Mucosa of descending colon (tissue), 3 donors: ENCODE results near the gene EMC9. TPM values are rescaled to one million over a fixed set of nuclear protein-coding genes. Genes with fewer than 3 reads are reported as not detected.

ENCODE experiments used
- ATAC-seq: fragments of 200-7000 bp; cut with Tn5 transposase; one replicate; pipeline ENCODE4 v1.9.1; 2020; ENCODE audit warnings: mild to moderate bottlenecking, moderate library complexity
- DNase-seq, 3 donors: peaks; one replicate each; pipeline ENCODE4 v3.0.0-alpha.2; 2020
- H3K36me3 ChIP-seq: fragments of 200-600 bp; one replicate; pipeline ENCODE4 v1.8.0; 2021; ENCODE audit warnings: low read depth, mild to moderate bottlenecking
- H3K4me1 ChIP-seq: fragments of 200-600 bp; one replicate; pipeline ENCODE4 v1.8.0; 2021; ENCODE audit warnings: low read depth, mild to moderate bottlenecking
- H3K4me3 ChIP-seq: fragments of 200-600 bp; one replicate; pipeline ENCODE4 v1.8.0; 2021; ENCODE audit warnings: mild to moderate bottlenecking
- H3K9me3 ChIP-seq: fragments of 200-600 bp; one replicate; pipeline ENCODE4 v1.8.0; 2021; ENCODE audit warnings: mild to moderate bottlenecking
- intact Hi-C, 2 donors: fragments of 100-400 bp; cut with DNase I in 1 of 2; cut with micrococcal nuclease in 1 of 2; formaldehyde crosslinking; loops; one replicate each; pipeline versions ENCODE4 v1.11.0 to v1.11.1; 2022; cut with DNase I, micrococcal nuclease
- total RNA-seq, 3 donors: library from RNA; stranded (reverse); fragmentation: NEBNext Ultra II Directional in 2 of 3; extraction: Animal tissue kit (Norgen Biotek cat#: 25700) in 2 of 3; gene quantifications; one replicate each; pipeline versions ENCODE4 v1.2.1 to v1.2.4, GENCODE V29; 2021 to 2023
- TF ChIP-seq, protein P1 (sequence below): fragments of 200-600 bp; IDR thresholded peaks from one replicate; pipeline ENCODE4 v1.8.0; 2022; ENCODE audit warnings: antibody characterized with exemption, mild to moderate bottlenecking
- donor health status: DM: no; HTN: no; CAD: no; lungs with moderate emphysema.
- donor health status: DM: no; HTN: no; CAD: no.
- donor health status: DM: no; HTN: yes; CAD: no.

The EMC9 gene
- total RNA-seq, 3 donors from 2014 or later, result 18.3 to 24.9 (median 20.4) TPM

DNA sequence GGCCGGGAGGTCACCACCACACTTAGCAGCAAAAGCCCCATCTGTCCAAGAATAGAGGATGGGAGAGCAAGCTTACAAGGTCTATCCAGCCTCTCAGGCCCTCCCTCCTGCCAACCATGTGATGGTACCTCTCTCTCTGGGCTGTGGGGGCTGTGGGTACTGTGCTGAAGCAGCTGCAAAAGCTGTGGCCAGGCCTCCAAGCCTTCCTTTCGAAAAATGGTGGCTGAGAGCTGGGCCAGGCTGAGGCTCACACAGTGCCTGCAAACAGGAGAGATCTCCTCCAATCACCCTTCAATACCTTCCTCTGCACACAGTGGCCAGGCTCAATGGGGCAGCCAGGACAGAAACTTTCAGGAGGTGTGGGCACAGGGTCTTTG lies 46.1 kb upstream of the EMC9 start:
- Histone ChIP-seq H3K9me3 (no peaks in the 10 kb centered on the region), H3K4me3 (no peak overlapping the region), H3K36me3 (no peaks in the 10 kb centered on the region), H3K4me1 (peaks cover 7% of the 10 kb centered on the region)
- no peak for ATAC-seq
- TF ChIP-seq, protein P1, sequence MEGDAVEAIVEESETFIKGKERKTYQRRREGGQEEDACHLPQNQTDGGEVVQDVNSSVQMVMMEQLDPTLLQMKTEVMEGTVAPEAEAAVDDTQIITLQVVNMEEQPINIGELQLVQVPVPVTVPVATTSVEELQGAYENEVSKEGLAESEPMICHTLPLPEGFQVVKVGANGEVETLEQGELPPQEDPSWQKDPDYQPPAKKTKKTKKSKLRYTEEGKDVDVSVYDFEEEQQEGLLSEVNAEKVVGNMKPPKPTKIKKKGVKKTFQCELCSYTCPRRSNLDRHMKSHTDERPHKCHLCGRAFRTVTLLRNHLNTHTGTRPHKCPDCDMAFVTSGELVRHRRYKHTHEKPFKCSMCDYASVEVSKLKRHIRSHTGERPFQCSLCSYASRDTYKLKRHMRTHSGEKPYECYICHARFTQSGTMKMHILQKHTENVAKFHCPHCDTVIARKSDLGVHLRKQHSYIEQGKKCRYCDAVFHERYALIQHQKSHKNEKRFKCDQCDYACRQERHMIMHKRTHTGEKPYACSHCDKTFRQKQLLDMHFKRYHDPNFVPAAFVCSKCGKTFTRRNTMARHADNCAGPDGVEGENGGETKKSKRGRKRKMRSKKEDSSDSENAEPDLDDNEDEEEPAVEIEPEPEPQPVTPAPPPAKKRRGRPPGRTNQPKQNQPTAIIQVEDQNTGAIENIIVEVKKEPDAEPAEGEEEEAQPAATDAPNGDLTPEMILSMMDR, result no peak
- DNase-seq, result no peak
- intact Hi-C loops, result no loop called here

DNA sequence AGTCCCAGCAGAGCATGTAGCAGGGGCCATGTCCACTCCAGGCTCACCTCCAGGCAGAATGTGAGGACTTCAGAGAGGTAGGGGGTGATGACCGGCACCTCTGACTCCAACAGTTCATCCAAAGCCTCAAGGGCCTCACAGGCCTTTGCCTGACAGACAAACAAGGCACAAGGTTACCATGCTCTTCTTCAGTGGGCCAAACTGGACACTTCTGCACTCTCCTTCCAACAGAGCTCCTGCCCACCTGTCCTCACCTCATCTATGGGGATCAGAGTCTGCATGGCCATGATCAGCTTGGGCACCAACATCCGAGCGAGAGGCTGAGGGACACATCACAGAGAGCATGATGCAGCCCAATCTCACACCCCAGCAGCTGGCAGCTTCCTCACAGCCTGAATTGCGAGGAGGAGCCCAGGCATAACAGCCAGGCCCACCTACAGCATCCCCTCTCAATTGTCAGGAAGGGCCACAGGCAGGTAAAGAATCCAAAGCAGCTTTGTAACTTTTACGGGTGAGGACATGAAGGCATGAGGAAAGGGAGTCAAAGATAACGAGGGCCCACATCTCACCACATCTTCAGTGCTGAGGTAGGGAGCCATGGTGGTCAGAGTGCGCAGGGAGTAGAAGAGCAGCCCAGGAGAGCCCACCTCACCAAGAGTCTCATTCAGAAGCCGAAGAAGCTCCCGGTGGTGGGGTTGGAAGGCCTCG lies 45.6 kb upstream of the EMC9 start:
- intact Hi-C loops, result no loop called here
- Histone ChIP-seq H3K4me3 (no peak overlapping the region), H3K9me3 (no peaks in the 10 kb centered on the region), H3K4me1 (peaks cover 7% of the 10 kb centered on the region), H3K36me3 (no peaks in the 10 kb centered on the region)
- no peak for DNase-seq
- ATAC-seq, result no peak
- TF ChIP-seq, protein P1, result no peak

DNA sequence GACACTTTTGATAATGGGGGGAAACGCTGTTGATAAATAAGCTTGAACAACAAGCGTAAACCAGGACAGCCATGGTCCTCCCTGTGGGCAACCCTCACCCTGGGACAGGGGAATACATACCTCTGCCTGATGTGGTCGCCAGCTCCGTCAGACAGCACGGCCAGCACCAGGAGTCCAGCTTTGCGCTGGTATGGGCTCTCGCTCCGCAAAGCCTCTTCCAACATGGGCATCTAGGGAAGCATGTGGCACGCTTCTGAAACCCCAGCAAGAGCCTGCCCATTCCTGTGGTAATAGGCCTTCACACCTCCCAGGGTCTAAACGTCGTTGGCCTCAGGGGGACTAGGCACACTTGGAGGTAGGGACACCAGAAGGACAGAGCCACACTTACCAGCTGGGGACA lies 44.4 kb upstream of the EMC9 start:
- Histone ChIP-seq H3K4me3 (no peak overlapping the region), H3K36me3 (no peaks in the 10 kb centered on the region), H3K4me1 (peaks cover 7% of the 10 kb centered on the region), H3K9me3 (no peaks in the 10 kb centered on the region)
- intact Hi-C loops, result no loop called here
- ATAC-seq (no peak), DNase-seq (no peak)
- TF ChIP-seq, protein P1, result no peak

DNA sequence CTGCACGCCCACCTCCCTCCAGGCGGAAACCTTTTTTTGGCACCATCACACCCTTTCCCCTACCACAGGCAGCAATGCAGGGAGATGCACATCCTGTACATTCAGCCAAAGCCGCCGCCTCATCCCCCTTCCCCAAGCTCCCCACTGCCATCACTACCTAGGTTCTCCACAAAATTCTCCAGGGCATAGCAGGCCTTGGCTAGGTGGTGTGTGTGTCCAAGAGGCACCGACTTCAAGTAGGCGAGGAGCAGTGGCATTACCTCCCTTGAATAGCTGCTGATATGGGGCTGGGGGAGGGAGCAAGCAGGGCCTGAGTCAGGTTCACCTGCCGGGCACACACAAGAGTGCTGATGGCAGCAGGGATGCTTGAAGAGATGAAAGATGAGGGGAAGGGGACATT lies 43.6 kb upstream of the EMC9 start:
- H3K36me3 ChIP-seq, result no peaks in the 10 kb centered on the region
- intact Hi-C loops, result no loop called here
- no peaks in the 10 kb centered on the region for H3K9me3 ChIP-seq
- H3K4me3 ChIP-seq, result no peak overlapping the region
- ATAC-seq (no peak), DNase-seq (no peak)
- peaks cover 7% of the 10 kb centered on the region for H3K4me1 ChIP-seq
- TF ChIP-seq, protein P1, result no peak

DNA sequence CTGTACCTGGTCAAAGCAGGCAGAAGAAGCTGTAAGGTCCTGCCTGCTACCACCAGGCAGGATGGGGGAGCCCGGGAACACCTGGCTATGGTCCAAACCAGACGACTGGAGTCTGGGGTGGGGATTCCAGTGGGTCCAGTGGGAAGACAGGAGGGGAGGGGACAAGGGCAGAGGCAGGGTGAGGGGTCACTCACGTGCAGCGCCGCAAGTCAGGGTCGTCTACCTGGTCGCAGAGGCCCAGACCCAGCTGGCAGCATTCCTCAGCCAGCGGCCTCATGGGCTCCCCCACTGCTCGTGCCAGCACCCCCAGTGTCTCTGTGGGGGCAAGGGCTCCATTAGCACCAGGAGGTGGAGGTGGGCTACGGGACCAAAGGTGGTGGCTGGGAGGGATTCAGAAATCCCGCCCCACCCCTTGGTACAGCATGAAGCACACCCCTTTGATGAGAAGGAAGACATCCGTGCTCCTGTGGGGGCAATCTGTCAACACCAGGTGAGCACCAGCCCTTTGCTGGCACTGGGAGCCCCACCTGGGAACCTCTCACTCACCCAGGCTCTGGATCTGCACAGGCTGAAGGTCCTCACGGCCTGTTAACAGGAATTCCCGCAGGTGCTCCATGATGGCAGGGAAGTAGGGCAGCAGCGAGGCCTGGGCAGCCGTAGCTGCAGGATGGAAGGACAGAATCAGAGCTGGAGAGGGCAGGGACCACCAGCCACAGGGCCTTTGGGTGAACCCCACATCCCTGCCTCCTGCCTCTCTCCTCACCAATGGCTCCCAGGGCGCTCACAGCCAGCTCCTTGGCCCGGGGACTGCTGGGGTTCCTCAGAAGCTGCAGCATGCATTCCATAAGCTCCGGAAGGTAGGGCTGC lies 42.9 kb upstream of the EMC9 start:
- DNase-seq, result no peak
- Histone ChIP-seq H3K4me1 (peaks cover 7% of the 10 kb centered on the region), H3K4me3 (no peak overlapping the region), H3K36me3 (no peaks in the 10 kb centered on the region), H3K9me3 (no peaks in the 10 kb centered on the region)
- intact Hi-C loops, result no loop called here
- no peak for ATAC-seq
- TF ChIP-seq, protein P1, result no peak
